Progenitor cell of endocrine pancreas (in vitro differentiated cells): ENCODE measurements around the gene HIPK1. TPM values are rescaled to one million over a fixed set of nuclear protein-coding genes. Genes with fewer than 3 reads are reported as not detected.
A peak's percentile ranks its signal among the peaks of the same experiment; 100 is the strongest.

Experiments used
- DNase-seq: peaks from one replicate; pipeline ENCODE4 v3.0.0; 2021; ENCODE audit warnings: low spot score; ENCODE audit not compliant: unreplicated experiment
- H3K27ac Mint-ChIP-seq: 2 replicates; pipeline ENCODE4 v1.8.0; 2021; ENCODE audit warnings: mild to moderate bottlenecking, moderate library complexity, mixed read lengths
- H3K27me3 Mint-ChIP-seq: 2 replicates; pipeline ENCODE4 v1.8.0; 2021; ENCODE audit warnings: mixed read lengths
- H3K36me3 Mint-ChIP-seq: 2 replicates; pipeline ENCODE4 v1.8.0; 2022; ENCODE audit warnings: mixed read lengths; ENCODE audit not compliant: insufficient read depth
- H3K4me1 Mint-ChIP-seq: 2 replicates; pipeline ENCODE4 v1.8.0; 2021; ENCODE audit warnings: low read depth, mixed read lengths
- H3K4me3 Mint-ChIP-seq: 2 replicates; pipeline ENCODE4 v1.8.0; 2021; ENCODE audit warnings: low read depth, mild to moderate bottlenecking, moderate library complexity, mixed read lengths
- H3K9me3 Mint-ChIP-seq: 2 replicates; pipeline ENCODE4 v1.8.0; 2021; ENCODE audit warnings: low read depth, mixed read lengths
- CTCF ChIP-seq: fragments of 200-600 bp; sonication (generic); IDR thresholded peaks from one replicate; pipeline ENCODE4 v1.5.0; 2021; ENCODE audit warnings: antibody characterized with exemption, mild to moderate bottlenecking; ENCODE audit not compliant: unreplicated experiment
- total RNA-seq: library from RNA; stranded (reverse); gene quantifications from 2 replicates; pipeline ENCODE4 v1.2.1, GENCODE V29; 2021

The HIPK1 gene
- total RNA-seq, 1 donor from 2014 or later = 54.2 TPM

DNA sequence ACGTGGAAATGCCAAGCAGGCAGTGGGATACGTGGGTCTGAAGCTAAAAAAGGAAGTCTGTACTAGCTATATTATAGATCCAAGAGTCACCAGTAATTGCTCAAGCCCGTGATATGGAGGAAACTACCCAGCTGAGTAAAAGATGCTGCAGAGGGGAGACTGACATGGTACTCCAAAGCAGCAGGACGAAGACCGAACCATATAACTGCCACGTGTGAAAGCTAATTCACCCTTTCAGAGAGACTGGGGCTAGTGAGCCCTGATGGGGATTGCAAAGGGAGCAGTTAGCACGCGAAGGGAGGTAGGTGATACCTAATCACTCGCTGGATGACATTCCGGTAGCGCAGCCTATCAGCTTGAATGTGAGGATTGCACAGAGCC, 24.8 kb upstream of the HIPK1 start:
- Mint-ChIP-seq H3K27me3 (no peaks in the 10 kb centered on the region), H3K4me3 (peak overlapping the region; percentile 87), H3K36me3 (peaks cover 5% of the 10 kb centered on the region), H3K4me1 (peaks cover 8% of the 10 kb centered on the region), H3K9me3 (no peaks in the 10 kb centered on the region), H3K27ac (peak overlapping the region; percentile 96)
- TF ChIP-seq CTCF = no peak
- no peak for DNase-seq

- DNase-seq = peak; percentile 94
- Mint-ChIP-seq H3K9me3 (no peaks in the 10 kb centered on the region), H3K27me3 (no peaks in the 10 kb centered on the region), H3K27ac (peak within 1 kb of the TSS; percentile 96), H3K36me3 (peaks cover 5% of the 10 kb centered on the region), H3K4me1 (peaks cover 8% of the 10 kb centered on the region), H3K4me3 (peak within 1 kb of the TSS; percentile 87)
- TF ChIP-seq CTCF = peak; percentile 45
Observed at GRCh38 chr1:113904674-113905434, 24.3 kb upstream of the HIPK1 start, which contains the start of the genes AP4B1 and DCLRE1B. Gene AP4B1 (minus strand): TSS chr1:113904799. CDS start chr1:113904717, 82 bp downstream. Gene DCLRE1B (plus strand): TSS chr1:113905326. CDS start chr1:113905587, 261 bp downstream.

DNA sequence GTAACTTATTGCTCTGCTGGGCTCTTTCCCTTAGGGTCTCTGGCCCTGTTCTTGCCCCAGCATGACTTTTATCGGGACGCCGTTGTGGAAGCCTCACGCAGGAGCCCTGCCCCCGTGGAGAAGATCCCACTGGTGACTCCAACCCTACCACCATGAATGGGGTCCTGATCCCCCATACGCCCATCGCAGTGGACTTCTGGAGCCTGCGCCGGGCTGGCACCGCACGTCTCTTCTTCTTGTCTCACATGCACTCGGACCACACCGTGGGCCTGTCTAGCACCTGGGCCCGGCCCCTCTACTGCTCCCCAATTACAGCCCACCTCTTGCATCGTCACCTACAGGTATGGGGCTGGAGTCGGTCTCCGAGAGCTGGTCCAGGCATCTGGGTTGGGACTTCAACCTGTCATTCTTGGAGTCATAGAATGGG, 23.7 kb upstream of the HIPK1 start:
- no peaks in the 10 kb centered on the region for H3K9me3 Mint-ChIP-seq
- no peaks in the 10 kb centered on the region for H3K27me3 Mint-ChIP-seq
- H3K36me3 Mint-ChIP-seq = peaks cover 5% of the 10 kb centered on the region
- peak; percentile 14 for DNase-seq
- peak overlapping the region; percentile 87 for H3K4me3 Mint-ChIP-seq
- H3K4me1 Mint-ChIP-seq = peaks cover 8% of the 10 kb centered on the region
- peak overlapping the region; percentile 92 for H3K27ac Mint-ChIP-seq
- no peak for TF ChIP-seq CTCF

GRCh38 chr1:113912594-113913311, 16.4 kb upstream of the HIPK1 start:
- Mint-ChIP-seq H3K36me3 (peaks cover 3% of the 10 kb centered on the region), H3K9me3 (no peaks in the 10 kb centered on the region), H3K4me3 (no peak overlapping the region), H3K27ac (peak overlapping the region; percentile 35), H3K4me1 (no peaks in the 10 kb centered on the region), H3K27me3 (no peaks in the 10 kb centered on the region)
- no peak for TF ChIP-seq CTCF
- no peak for DNase-seq

DNA sequence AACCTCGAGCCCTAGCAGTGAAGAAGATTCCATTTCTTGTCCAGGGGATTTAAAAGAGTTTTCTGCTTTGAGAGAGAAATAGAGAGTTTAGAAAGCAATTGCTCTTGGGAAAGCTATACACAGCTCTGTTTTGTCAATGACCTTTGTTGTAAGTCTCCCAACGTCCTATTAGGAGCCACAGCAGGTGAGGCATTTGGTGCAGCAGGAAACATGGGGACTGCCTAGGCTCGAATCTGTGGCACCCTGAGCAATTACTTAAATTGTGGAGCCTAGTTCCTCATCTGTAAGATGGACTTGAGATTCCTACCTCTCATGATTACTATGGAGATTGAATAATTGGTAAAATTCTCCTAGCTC, 15.8 kb upstream of the HIPK1 start:
- no peak overlapping the region for H3K4me3 Mint-ChIP-seq
- H3K36me3 Mint-ChIP-seq = no peaks in the 10 kb centered on the region
- H3K4me1 Mint-ChIP-seq = no peaks in the 10 kb centered on the region
- no peak for DNase-seq
- H3K27me3 Mint-ChIP-seq = peaks cover 2% of the 10 kb centered on the region
- no peaks in the 10 kb centered on the region for H3K9me3 Mint-ChIP-seq
- TF ChIP-seq CTCF = no peak
- peak overlapping the region; percentile 35 for H3K27ac Mint-ChIP-seq
